IPS-18a (cell line): Measurements from ENCODE around the gene MICAL2.

Source experiments
- H3K27ac ChIP-seq: one replicate; pipeline ENCODE4 v1.5.1; 2013; ENCODE audit warnings: low read length
- H3K27me3 ChIP-seq: one replicate; pipeline ENCODE4 v1.6.1; 2013; ENCODE audit warnings: mild to moderate bottlenecking, low read length; ENCODE audit not compliant: control insufficient read depth, insufficient read depth
- H3K36me3 ChIP-seq: one replicate; pipeline ENCODE4 v1.6.1; 2013; ENCODE audit warnings: low read depth, low read length; ENCODE audit not compliant: control insufficient read depth
- H3K4me1 ChIP-seq: one replicate; pipeline ENCODE4 v1.6.1; 2013; ENCODE audit warnings: low read depth, low read length; ENCODE audit not compliant: control insufficient read depth
- H3K4me3 ChIP-seq: one replicate; pipeline ENCODE4 v1.5.1; 2013; ENCODE audit warnings: low read length
- H3K9ac ChIP-seq: one replicate; pipeline ENCODE4 v1.6.1; 2013; ENCODE audit warnings: mild to moderate bottlenecking, low read length, moderate library complexity
- H3K9me3 ChIP-seq: one replicate; pipeline ENCODE4 v1.6.1; 2013; ENCODE audit warnings: low read depth, low read length; ENCODE audit not compliant: control insufficient read depth

The MICAL2 gene

DNA sequence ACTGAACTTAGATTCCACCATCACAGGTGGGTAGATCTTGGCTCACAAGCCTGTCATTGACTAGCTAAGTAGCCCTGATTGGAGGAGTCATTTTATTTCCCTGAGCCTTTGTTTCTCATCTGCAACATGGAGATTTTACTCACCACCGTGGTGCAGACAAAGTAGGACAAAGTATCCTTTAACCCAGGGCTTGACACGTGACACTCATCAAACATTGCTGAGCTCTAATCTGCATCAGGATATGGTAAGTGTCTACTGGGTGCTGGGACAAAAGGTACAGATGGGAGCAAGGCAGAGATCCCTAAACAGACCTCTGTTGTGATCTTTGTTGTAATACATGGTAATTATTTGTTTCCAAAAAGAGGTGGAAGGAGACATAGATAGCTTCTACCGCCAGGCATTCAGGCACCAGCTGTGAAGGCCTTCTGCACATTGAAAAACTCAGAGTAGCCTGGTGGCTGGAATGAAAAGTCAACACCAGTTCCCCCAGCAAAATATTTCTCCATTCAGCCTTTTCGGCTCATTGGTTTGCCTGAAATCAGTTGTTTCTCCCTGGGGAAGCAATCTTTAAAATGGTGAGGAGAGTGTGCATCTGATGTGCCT is 18.3 kb upstream of the MICAL2 start:
- Histone ChIP-seq H3K27ac (peak overlapping the region; percentile 49), H3K4me1 (peaks cover 25% of the 10 kb centered on the region), H3K9ac (no peak overlapping the region), H3K9me3 (no peaks in the 10 kb centered on the region), H3K36me3 (no peaks in the 10 kb centered on the region), H3K4me3 (no peak overlapping the region), H3K27me3 (no peaks in the 10 kb centered on the region)

DNA sequence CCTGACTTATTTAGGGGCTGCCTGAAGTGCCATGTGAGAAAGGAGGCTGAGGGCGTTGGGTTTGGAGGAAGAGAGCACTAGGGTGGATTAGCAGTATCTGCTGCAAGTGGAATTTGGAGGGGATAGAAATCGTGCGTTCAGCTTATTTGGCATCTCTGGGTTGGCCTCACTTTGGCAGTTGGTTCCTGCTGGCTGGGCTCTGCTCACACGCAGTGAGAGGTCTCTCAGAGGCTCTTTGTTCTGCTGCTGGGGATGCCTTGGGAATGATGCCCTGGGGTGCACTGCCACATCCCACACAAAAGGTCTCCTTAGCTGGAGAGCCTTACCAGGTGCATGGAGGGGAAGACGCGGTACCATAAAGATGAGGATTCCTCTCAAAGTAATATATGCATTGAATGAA is 17.7 kb upstream of the MICAL2 start:
- Histone ChIP-seq H3K4me1 (peaks cover 25% of the 10 kb centered on the region), H3K9ac (no peak overlapping the region), H3K4me3 (no peak overlapping the region), H3K27ac (no peak overlapping the region), H3K36me3 (no peaks in the 10 kb centered on the region), H3K27me3 (no peaks in the 10 kb centered on the region), H3K9me3 (no peaks in the 10 kb centered on the region)

DNA sequence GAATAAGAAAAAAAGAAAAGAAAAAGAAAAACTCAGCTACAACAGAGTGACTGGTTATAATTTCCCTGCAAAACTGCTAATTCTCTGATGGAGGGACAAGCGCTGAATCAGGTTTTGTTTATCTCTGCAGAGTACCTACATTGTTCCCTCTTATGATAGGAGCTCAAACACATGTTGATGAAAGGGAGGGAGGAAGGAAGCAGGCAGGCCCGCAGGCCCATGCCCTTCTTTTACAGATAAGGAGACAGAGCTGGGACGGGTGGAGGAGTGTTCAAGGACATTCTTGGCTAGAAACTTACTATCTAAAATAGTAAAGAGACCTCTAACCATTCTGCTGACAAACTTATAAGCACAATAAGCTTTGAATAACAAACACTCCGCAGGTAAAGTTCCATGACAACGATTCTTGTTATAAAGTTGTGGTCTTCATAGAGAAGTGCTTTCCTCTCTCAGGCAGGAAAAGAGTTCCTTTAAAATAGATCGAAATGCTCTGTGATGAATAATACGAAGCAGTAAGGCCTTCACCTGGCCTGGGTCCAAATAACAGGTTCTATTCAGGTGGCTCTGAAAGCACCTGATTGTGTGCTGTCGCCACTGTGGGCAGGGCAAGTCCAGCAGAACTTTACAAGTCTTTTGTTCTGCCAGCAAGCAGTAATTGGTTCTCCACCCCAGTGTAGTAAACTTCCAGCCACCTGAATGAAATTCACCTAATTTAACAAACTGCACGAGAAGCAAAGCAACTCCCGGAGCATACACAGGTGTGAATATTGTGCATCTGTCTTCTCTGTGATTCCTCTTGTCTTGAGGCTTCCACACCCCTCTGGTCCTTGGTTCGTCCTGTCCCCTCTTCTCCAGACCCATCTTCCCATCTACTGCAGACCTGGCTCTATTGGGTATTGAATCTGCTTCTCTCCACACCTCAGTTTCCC is 15.3 kb upstream of the MICAL2 start:
- Histone ChIP-seq H3K4me1 (peaks cover 25% of the 10 kb centered on the region), H3K27ac (no peak overlapping the region), H3K36me3 (no peaks in the 10 kb centered on the region), H3K27me3 (no peaks in the 10 kb centered on the region), H3K9ac (no peak overlapping the region), H3K9me3 (no peaks in the 10 kb centered on the region), H3K4me3 (no peak overlapping the region)

DNA sequence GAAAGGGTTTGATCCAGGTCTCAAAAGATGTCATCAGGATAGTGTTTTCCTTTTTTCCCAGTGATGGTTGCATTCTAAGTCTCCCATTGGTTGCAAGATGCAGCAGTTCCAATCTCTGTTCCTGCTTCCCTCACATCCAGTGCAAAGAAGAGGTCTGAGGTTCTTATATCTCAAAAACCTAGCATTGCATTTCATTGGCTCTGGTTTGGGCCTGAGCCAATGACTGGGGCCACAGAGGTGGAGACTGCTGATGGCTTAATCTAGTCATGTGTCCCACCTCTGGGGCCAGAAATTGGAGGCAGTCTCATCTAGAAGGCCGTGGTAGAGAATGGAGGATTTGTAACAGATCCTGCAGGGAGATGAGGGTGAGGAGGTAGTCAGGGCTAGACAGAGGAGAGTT is 13.2 kb upstream of the MICAL2 start:
- Histone ChIP-seq H3K4me3 (no peak overlapping the region), H3K36me3 (no peaks in the 10 kb centered on the region), H3K9ac (no peak overlapping the region), H3K9me3 (no peaks in the 10 kb centered on the region), H3K27me3 (no peaks in the 10 kb centered on the region), H3K27ac (no peak overlapping the region), H3K4me1 (peaks cover 18% of the 10 kb centered on the region)

DNA sequence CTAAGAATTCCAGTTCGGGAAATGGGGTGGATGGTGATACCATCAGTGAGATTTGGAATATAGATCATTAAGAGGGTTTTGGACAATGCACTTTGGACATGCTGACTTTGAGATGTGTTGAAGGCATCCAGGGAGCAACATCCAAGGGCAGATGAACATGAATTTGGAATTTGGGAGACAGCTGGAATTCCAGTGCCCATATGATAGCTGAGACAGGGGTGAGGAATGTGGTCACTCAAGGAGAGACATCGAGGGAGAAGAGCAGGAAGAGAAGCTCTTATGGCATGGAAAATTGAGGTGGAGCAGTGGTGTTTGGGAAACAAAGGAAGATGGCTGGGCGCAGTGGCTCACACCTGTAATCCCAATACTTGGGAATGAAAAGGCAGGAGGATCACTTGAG is 11.8 kb upstream of the MICAL2 start:
- Histone ChIP-seq H3K27ac (no peak overlapping the region), H3K27me3 (no peaks in the 10 kb centered on the region), H3K4me3 (no peak overlapping the region), H3K36me3 (no peaks in the 10 kb centered on the region), H3K9ac (no peak overlapping the region), H3K4me1 (peaks cover 21% of the 10 kb centered on the region), H3K9me3 (no peaks in the 10 kb centered on the region)

DNA sequence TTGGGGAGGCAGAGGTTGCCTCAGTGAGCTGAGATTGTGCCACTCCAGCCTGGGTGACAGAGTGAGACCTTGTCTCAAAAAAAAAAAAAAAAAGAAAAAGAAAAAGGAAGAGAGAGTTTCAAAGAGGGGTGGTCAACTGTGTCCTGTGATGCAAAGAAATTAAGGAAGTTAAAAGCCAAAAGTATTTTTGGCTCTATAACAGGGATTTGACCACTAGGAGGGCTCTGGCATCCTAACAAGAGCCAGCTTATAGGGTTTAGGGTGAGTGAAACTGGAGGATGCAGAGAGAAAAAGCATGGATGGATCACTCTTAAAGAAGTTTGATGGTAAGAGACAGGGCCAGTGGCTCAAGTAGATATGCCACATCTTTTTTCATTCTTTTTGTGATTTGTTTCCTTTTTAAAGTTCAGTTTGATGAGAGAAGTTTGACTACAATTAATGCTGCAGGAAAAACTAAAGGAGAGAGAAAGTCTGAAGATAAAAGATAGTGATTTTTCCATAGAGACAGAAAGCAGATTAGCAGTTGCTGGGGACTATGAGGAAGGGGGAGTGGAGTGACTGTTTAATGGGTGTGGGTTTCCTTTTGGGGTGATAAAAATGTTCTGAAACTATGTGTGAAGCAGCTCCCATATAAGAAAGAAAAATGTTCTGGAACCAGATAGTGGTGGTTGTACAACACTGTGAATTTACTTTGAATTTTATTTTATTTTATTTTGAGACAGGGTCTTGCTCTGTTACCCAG is 11.1 kb upstream of the MICAL2 start:
- no peak overlapping the region for H3K4me3 ChIP-seq
- H3K9me3 ChIP-seq: no peaks in the 10 kb centered on the region
- no peak overlapping the region for H3K9ac ChIP-seq
- H3K27me3 ChIP-seq: no peaks in the 10 kb centered on the region
- no peaks in the 10 kb centered on the region for H3K36me3 ChIP-seq
- no peak overlapping the region for H3K27ac ChIP-seq
- peaks cover 24% of the 10 kb centered on the region for H3K4me1 ChIP-seq

DNA sequence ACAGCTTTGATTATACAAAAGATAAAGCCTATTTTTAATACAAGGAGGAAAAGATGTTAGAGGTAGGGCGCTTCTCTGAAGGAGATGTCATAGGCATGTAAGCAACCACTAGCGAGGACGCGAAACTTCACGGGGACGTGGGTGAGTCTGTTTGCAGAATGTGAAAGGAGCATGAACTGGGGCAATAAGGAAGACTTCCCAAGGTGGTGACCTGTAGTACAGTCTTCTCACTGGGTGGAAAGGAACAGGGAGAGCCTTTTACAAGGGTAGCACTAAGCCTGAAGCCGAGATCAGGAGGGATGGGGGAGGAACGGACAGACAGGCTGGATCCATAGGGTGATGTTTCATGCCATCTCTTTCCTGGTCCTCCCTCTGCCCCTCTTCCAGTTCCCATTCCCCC is 10.0 kb upstream of the MICAL2 start:
- H3K27me3 ChIP-seq: no peaks in the 10 kb centered on the region
- H3K27ac ChIP-seq: no peak overlapping the region
- no peaks in the 10 kb centered on the region for H3K36me3 ChIP-seq
- no peak overlapping the region for H3K4me3 ChIP-seq
- H3K4me1 ChIP-seq: peaks cover 17% of the 10 kb centered on the region
- no peak overlapping the region for H3K9ac ChIP-seq
- no peaks in the 10 kb centered on the region for H3K9me3 ChIP-seq

DNA sequence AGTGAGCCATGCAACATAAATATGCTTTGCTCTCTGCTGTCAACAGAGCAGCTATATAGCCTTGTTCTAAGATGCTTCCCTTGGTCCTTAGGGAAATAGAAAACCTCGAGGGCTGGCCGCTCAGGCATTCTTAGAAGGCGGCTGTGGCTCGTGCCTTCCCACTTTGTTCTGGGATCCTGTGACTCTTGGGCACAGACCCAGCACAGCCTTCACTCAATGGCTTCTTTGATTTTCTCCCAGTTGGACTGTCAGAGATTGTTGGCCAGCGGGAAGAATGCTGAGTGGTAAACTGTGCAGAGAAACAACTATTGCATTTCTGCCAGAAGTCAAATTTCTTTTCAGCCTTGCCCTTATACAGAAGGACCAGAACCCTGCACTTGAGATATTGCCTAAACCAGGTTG is 9.5 kb upstream of the MICAL2 start:
- H3K36me3 ChIP-seq: no peaks in the 10 kb centered on the region
- H3K4me3 ChIP-seq: no peak overlapping the region
- peaks cover 16% of the 10 kb centered on the region for H3K4me1 ChIP-seq
- no peak overlapping the region for H3K27ac ChIP-seq
- H3K9me3 ChIP-seq: no peaks in the 10 kb centered on the region
- no peaks in the 10 kb centered on the region for H3K27me3 ChIP-seq
- no peak overlapping the region for H3K9ac ChIP-seq

DNA sequence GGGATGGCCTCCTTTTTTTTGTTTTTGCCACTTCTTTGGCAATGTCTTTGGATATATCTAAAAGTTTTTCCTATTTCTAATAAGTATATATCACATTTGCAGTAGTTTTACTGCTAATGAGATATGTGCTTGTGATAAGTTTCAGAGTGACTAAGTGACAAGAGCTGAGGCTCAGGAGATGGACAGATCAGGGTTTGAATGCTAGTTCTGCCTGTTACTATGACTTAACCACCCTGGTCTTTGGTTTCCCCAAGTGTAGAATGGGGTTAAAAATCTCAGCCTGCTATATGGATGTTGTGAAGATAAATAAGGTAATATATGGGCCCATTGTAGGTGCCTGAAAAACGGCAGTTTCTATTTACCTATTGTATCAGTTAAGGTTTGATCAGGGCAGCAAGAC is 9.1 kb upstream of the MICAL2 start:
- no peaks in the 10 kb centered on the region for H3K27me3 ChIP-seq
- no peak overlapping the region for H3K4me3 ChIP-seq
- H3K36me3 ChIP-seq: no peaks in the 10 kb centered on the region
- no peak overlapping the region for H3K9ac ChIP-seq
- H3K9me3 ChIP-seq: no peaks in the 10 kb centered on the region
- no peak overlapping the region for H3K27ac ChIP-seq
- H3K4me1 ChIP-seq: peaks cover 16% of the 10 kb centered on the region

DNA sequence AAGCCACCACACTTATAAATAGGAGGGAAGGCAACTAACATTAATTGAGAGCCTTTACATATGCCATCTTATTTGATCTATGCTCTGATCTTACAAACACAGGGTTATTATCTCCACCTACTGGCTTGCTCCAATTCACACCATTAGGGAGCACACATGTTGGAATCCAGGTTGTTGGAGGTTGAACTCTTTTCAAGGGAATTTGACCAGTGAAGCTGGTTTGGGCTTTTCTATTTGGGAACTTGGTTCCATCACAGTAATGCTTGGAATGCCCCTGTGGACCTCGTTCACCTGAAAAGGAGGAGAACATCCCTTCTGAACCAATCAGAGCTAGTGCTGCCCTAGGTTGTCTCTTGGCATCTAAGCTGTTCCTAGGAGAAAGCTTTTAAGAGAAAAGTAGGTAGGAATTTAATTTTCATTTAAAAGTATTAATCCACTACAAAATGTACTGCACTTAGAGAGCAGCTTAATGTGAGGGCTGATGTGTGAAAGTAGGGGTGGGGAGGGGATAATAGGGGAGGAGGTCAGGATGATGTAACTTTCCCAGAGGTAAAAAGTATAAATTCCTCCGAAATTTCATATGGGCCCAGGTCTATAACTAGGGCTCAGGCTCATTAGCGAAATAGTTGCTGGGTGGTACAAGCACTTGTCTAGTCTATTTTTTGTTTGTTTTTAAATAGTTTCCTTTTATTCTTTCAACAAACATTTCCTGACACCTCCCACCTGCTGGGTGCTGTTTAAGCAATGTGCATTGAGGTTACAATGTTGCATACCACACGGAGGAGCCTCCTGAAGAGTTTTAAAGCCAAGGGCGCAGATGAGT is 7.6 kb upstream of the MICAL2 start:
- Histone ChIP-seq H3K27ac (no peak overlapping the region), H3K4me3 (peak overlapping the region; percentile 2), H3K9me3 (no peaks in the 10 kb centered on the region), H3K9ac (no peak overlapping the region), H3K27me3 (no peaks in the 10 kb centered on the region), H3K4me1 (peaks cover 16% of the 10 kb centered on the region), H3K36me3 (no peaks in the 10 kb centered on the region)
